Mesenchymal stem cell (in vitro differentiated cells and primary cell): ENCODE data around the gene SLC6A17.

Source experiments
- DNase-seq: peaks from one replicate; pipeline ENCODE4 v3.0.0-alpha.2; 2013
- H2AFZ ChIP-seq: one replicate; pipeline ENCODE4 v1.6.1; 2013; ENCODE audit warnings: low read depth, mild to moderate bottlenecking, control low read depth, inconsistent platforms, low read length, moderate library complexity
- H2AK5ac ChIP-seq: 2 replicates; pipeline ENCODE4 v1.6.1; 2013; ENCODE audit warnings: low read length, moderate library complexity, mild to moderate bottlenecking, inconsistent platforms; ENCODE audit not compliant: severe bottlenecking
- H2BK120ac ChIP-seq: one replicate; pipeline ENCODE4 v1.6.1; 2013; ENCODE audit warnings: low read depth, mild to moderate bottlenecking, inconsistent platforms, low read length, moderate library complexity
- H2BK12ac ChIP-seq, 2 experiments: one replicate each; pipeline ENCODE4 v1.6.1; 2013; ENCODE audit warnings: inconsistent platforms in 2 of 2, low read length in 2 of 2, mild to moderate bottlenecking in 2 of 2, moderate library complexity in 2 of 2, control low read depth in 1 of 2
- H2BK15ac ChIP-seq: one replicate; pipeline ENCODE4 v1.6.1; 2013; ENCODE audit warnings: mild to moderate bottlenecking, low read depth, inconsistent platforms; ENCODE audit not compliant: poor library complexity, severe bottlenecking
- H2BK5ac ChIP-seq: 2 replicates; pipeline ENCODE4 v1.6.1; 2013; ENCODE audit warnings: low read depth, mild to moderate bottlenecking, low read length, control low read depth, inconsistent platforms; ENCODE audit not compliant: poor library complexity, severe bottlenecking
- H3K14ac ChIP-seq, 2 experiments: one replicate each; pipeline ENCODE4 v1.6.1; 2013; ENCODE audit warnings: inconsistent platforms in 2 of 2, low read length in 2 of 2, control low read depth in 1 of 2, mild to moderate bottlenecking in 1 of 2, moderate library complexity in 1 of 2
- H3K18ac ChIP-seq, 2 experiments: one replicate each; pipeline ENCODE4 v1.6.1; 2013; ENCODE audit warnings: inconsistent platforms in 2 of 2, low read length in 2 of 2, control low read depth in 1 of 2, low read depth in 1 of 2, mild to moderate bottlenecking in 1 of 2
- H3K23ac ChIP-seq, 2 experiments: one replicate each; pipeline ENCODE4 v1.6.1; 2013; ENCODE audit warnings: inconsistent platforms in 2 of 2, low read length in 2 of 2, mild to moderate bottlenecking in 2 of 2, moderate library complexity in 2 of 2, control low read depth in 1 of 2
- H3K27ac ChIP-seq: 2 replicates; pipeline ENCODE4 v1.5.1; 2013; ENCODE audit warnings: mild to moderate bottlenecking, moderate library complexity, low read length, control low read depth, inconsistent platforms; ENCODE audit not compliant: poor library complexity, severe bottlenecking
- H3K27me3 ChIP-seq, 2 experiments: 2 replicates each; pipeline versions ENCODE4 v1.6.1 to v1.7.0; 2013; ENCODE audit warnings: low read length in 2 of 2, mild to moderate bottlenecking in 2 of 2, moderate library complexity in 2 of 2, control low read depth in 1 of 2, inconsistent platforms in 1 of 2; ENCODE audit not compliant: control insufficient read depth in 1 of 2, insufficient read depth in 1 of 2
- H3K36me3 ChIP-seq, 2 experiments: 2 replicates each; pipeline versions ENCODE4 v1.6.1 to v1.7.0; 2013; ENCODE audit warnings: low read length in 2 of 2, control low read depth in 1 of 2, inconsistent platforms in 1 of 2, low read depth in 1 of 2, mild to moderate bottlenecking in 1 of 2; ENCODE audit not compliant: insufficient read depth in 2 of 2, control insufficient read depth in 1 of 2
- H3K4ac ChIP-seq, 2 experiments: one replicate each; pipeline ENCODE4 v1.6.1; 2013; ENCODE audit warnings: inconsistent platforms in 2 of 2, low read length in 2 of 2, mild to moderate bottlenecking in 2 of 2, moderate library complexity in 2 of 2, control low read depth in 1 of 2, low read depth in 1 of 2
- H3K4me1 ChIP-seq: 2 replicates; pipeline ENCODE4 v1.6.1; 2013; ENCODE audit warnings: low read depth, low read length, control low read depth; ENCODE audit not compliant: control insufficient read depth, insufficient read depth
- H3K4me2 ChIP-seq: 2 replicates; pipeline ENCODE4 v1.6.1; 2013; ENCODE audit warnings: low read length, mild to moderate bottlenecking, inconsistent platforms; ENCODE audit not compliant: poor library complexity, severe bottlenecking
- H3K4me3 ChIP-seq, 2 experiments: 2 replicates each; pipeline versions ENCODE4 v1.5.1 to v1.7.0; 2013; ENCODE audit warnings: low read length in 2 of 2, mild to moderate bottlenecking in 2 of 2, control low read depth in 1 of 2, low read depth in 1 of 2; ENCODE audit not compliant: insufficient read depth in 1 of 2
- H3K79me1 ChIP-seq: replicated peaks from 2 replicates; pipeline ENCODE4 v1.6.1; 2013; ENCODE audit warnings: mild to moderate bottlenecking, control low read depth, low read length, inconsistent platforms; ENCODE audit not compliant: poor library complexity, severe bottlenecking
- H3K9ac ChIP-seq: 2 replicates; pipeline ENCODE4 v1.7.0; 2013; ENCODE audit warnings: mild to moderate bottlenecking, low read length, moderate library complexity
- H3K9me3 ChIP-seq: 2 replicates; pipeline ENCODE4 v1.7.0; 2013; ENCODE audit warnings: mild to moderate bottlenecking, low read length; ENCODE audit not compliant: control insufficient read depth
- H4K8ac ChIP-seq: one replicate; pipeline ENCODE4 v1.6.1; 2013; ENCODE audit warnings: inconsistent platforms, mild to moderate bottlenecking, low read length, moderate library complexity
- H4K91ac ChIP-seq: one replicate; pipeline ENCODE4 v1.6.1; 2013; ENCODE audit warnings: mild to moderate bottlenecking, low read length, inconsistent platforms
- WGBS: methylation state at CpG from one replicate; pipeline ENCODE4 v1.1.7; 2013; ENCODE audit warnings: mixed read lengths; 5-methylcytosine and 5-hydroxymethylcytosine counted together

SLC6A17 gene

GRCh38 chr1:110215621-110216515, 65.6 kb downstream of the SLC6A17 start:
- no peak overlapping the region for H2AK5ac ChIP-seq
- H3K9ac ChIP-seq: peak overlapping the region; percentile 10
- no peak overlapping the region for H2BK5ac ChIP-seq
- H2AFZ ChIP-seq: no peak overlapping the region
- no peak overlapping the region for H3K4ac ChIP-seq
- no peak overlapping the region for H3K18ac ChIP-seq
- no peak overlapping the region for H3K4me3 ChIP-seq
- H3K79me1 ChIP-seq: no peaks in the 10 kb centered on the region
- WGBS: 75% methylated on average over 7 of the region's 7 CpGs
- H4K91ac ChIP-seq: no peak overlapping the region
- H2BK120ac ChIP-seq: no peak overlapping the region
- DNase-seq: no peak
- H3K14ac ChIP-seq: no peak overlapping the region
- H3K4me1 ChIP-seq: peaks cover 9% of the 10 kb centered on the region
- peaks cover 2 to 20% of the 10 kb centered on the region in 2 experiments for H3K36me3 ChIP-seq
- no peak overlapping the region for H3K27ac ChIP-seq
- no peak overlapping the region for H4K8ac ChIP-seq
- no peak overlapping the region for H2BK15ac ChIP-seq
- peaks cover 3 to 92% of the 10 kb centered on the region in 2 experiments for H3K27me3 ChIP-seq
- no peak overlapping the region for H3K23ac ChIP-seq
- no peaks in the 10 kb centered on the region for H3K9me3 ChIP-seq
- no peak overlapping the region for H3K4me2 ChIP-seq
- no peak overlapping the region for H2BK12ac ChIP-seq

DNA sequence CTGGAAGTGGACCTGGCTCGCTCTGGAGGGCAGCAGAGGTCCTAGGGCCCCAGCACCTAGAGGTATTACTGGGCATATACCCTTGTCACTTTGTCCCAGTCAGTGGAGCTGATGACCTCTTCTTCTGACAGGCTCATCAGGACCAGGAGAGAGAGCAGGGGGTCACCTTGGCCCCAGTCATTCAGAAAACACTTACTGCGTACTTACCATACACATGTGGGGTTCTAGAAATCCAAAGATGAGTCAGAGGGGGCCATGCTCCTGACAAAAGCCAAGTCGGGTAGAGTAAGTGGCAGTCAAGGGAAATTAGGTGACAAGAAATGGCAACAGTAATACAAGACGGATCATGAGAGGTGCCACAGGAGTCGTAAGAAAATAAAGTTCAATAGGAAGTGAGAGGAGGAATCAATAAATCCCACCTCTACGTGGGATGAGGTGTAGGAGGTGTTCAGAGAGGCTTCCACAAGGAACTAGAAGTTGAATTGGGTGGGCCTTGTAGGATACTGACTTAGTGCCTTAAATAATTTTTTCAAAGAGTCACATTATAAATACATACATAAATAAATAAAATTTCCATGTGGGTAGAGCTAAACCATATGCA, 66.7 kb downstream of the SLC6A17 start:
- no peak overlapping the region for H3K18ac ChIP-seq
- WGBS: 79% methylated on average over 6 of the region's 6 CpGs

GRCh38 chr1:110218137-110218536, 67.8 kb downstream of the SLC6A17 start:
- H3K14ac ChIP-seq: no peak overlapping the region
- DNase-seq: no peak
- no peak overlapping the region for H2AFZ ChIP-seq
- H3K36me3 ChIP-seq: peaks cover 0 to 27% of the 10 kb centered on the region in 2 experiments
- no peak overlapping the region for H2BK15ac ChIP-seq
- no peak overlapping the region for H2BK120ac ChIP-seq
- H2BK5ac ChIP-seq: no peak overlapping the region
- 80% methylated on average over 4 of the region's 5 CpGs for WGBS
- H3K18ac ChIP-seq: no peak overlapping the region
- H3K4me2 ChIP-seq: no peak overlapping the region
- no peak overlapping the region for H3K4me3 ChIP-seq
- no peak overlapping the region for H4K8ac ChIP-seq
- no peaks in the 10 kb centered on the region for H3K9me3 ChIP-seq
- H4K91ac ChIP-seq: no peak overlapping the region
- H3K4ac ChIP-seq: no peak overlapping the region
- no peak overlapping the region for H3K23ac ChIP-seq
- no peak overlapping the region for H2BK12ac ChIP-seq
- no peak overlapping the region for H3K27ac ChIP-seq
- H2AK5ac ChIP-seq: no peak overlapping the region
- peaks cover 0 to 77% of the 10 kb centered on the region in 2 experiments for H3K27me3 ChIP-seq
- H3K79me1 ChIP-seq: no peaks in the 10 kb centered on the region
- H3K9ac ChIP-seq: no peak overlapping the region
- peaks cover 2% of the 10 kb centered on the region for H3K4me1 ChIP-seq

More for the DNA sequence above, 66.7 kb downstream of the SLC6A17 start:
- Histone ChIP-seq H3K4me3 (no peak overlapping the region), H3K4ac (no peak overlapping the region), H2BK12ac (no peak overlapping the region), H3K4me2 (no peak overlapping the region), H2BK15ac (no peak overlapping the region), H3K9me3 (no peaks in the 10 kb centered on the region), H2BK5ac (no peak overlapping the region), H3K23ac (no peak overlapping the region), H3K36me3 (peaks cover 0 to 24% of the 10 kb centered on the region in 2 experiments), H2BK120ac (no peak overlapping the region), H3K4me1 (peaks cover 2% of the 10 kb centered on the region), H3K27me3 (peaks cover 0 to 89% of the 10 kb centered on the region in 2 experiments), H4K91ac (no peak overlapping the region), H3K14ac (no peak overlapping the region), H4K8ac (no peak overlapping the region), H2AK5ac (no peak overlapping the region), H3K9ac (no peak overlapping the region), H3K27ac (no peak overlapping the region), H2AFZ (no peak overlapping the region), H3K79me1 (no peaks in the 10 kb centered on the region)
- DNase-seq: no peak

GRCh38 chr1:110218739-110219138, 68.4 kb downstream of the SLC6A17 start:
- no peak overlapping the region for H4K8ac ChIP-seq
- no peak overlapping the region for H2BK5ac ChIP-seq
- H3K27ac ChIP-seq: no peak overlapping the region
- peaks cover 0 to 33% of the 10 kb centered on the region in 2 experiments for H3K36me3 ChIP-seq
- H3K27me3 ChIP-seq: peaks cover 0 to 71% of the 10 kb centered on the region in 2 experiments
- no peak overlapping the region for H3K18ac ChIP-seq
- H2BK12ac ChIP-seq: no peak overlapping the region
- H3K4me2 ChIP-seq: no peak overlapping the region
- H2AFZ ChIP-seq: no peak overlapping the region
- no peak overlapping the region for H2BK15ac ChIP-seq
- DNase-seq: peak; percentile 17
- no peaks in the 10 kb centered on the region for H3K79me1 ChIP-seq
- no peaks in the 10 kb centered on the region for H3K9me3 ChIP-seq
- H3K9ac ChIP-seq: no peak overlapping the region
- H3K4me3 ChIP-seq: no peak overlapping the region
- peaks cover 2% of the 10 kb centered on the region for H3K4me1 ChIP-seq
- H3K23ac ChIP-seq: no peak overlapping the region
- H2BK120ac ChIP-seq: no peak overlapping the region
- no peak overlapping the region for H3K14ac ChIP-seq
- H4K91ac ChIP-seq: no peak overlapping the region
- H3K4ac ChIP-seq: no peak overlapping the region
- H2AK5ac ChIP-seq: no peak overlapping the region
- WGBS: 70% methylated on average over 4 of the region's 4 CpGs
